GM12875 (cell line): ENCODE measurements around the gene REP15.

Experiments used
- H3K4me3 ChIP-seq: one replicate; pipeline ENCODE4 v1.5.1; 2011; ENCODE audit warnings: low read depth, low read length, control low read depth
- TF ChIP-seq, protein P1 (sequence below): IDR thresholded peaks from 2 replicates; pipeline ENCODE4 v1.5.1; 2011; ENCODE audit warnings: low read depth, mild to moderate bottlenecking, control low read depth, inconsistent platforms, low read length, moderate library complexity, borderline replicate concordance; ENCODE audit not compliant: insufficient read depth

Gene REP15

DNA sequence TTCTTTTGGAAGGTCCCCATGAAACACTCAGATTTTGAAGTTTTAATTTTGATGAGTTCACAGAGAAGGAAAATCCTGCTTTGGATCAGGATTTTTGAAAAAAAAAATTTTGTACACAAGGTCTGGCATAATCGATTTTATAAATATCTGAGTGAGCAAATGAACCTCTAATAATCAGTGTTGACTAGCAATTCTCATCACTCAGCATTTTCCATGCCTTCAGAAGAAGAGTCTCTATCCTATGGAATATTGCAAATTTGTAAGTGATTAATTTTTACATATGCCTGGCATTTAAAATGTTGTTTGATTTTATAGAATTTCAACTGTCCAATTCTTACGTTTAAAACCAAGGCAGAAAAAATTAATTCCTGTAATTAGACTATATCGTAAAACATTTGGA is 30.5 kb upstream of the REP15 start:
- TF ChIP-seq, protein P1, sequence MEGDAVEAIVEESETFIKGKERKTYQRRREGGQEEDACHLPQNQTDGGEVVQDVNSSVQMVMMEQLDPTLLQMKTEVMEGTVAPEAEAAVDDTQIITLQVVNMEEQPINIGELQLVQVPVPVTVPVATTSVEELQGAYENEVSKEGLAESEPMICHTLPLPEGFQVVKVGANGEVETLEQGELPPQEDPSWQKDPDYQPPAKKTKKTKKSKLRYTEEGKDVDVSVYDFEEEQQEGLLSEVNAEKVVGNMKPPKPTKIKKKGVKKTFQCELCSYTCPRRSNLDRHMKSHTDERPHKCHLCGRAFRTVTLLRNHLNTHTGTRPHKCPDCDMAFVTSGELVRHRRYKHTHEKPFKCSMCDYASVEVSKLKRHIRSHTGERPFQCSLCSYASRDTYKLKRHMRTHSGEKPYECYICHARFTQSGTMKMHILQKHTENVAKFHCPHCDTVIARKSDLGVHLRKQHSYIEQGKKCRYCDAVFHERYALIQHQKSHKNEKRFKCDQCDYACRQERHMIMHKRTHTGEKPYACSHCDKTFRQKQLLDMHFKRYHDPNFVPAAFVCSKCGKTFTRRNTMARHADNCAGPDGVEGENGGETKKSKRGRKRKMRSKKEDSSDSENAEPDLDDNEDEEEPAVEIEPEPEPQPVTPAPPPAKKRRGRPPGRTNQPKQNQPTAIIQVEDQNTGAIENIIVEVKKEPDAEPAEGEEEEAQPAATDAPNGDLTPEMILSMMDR: no peak
- H3K4me3 ChIP-seq: no peak overlapping the region

DNA sequence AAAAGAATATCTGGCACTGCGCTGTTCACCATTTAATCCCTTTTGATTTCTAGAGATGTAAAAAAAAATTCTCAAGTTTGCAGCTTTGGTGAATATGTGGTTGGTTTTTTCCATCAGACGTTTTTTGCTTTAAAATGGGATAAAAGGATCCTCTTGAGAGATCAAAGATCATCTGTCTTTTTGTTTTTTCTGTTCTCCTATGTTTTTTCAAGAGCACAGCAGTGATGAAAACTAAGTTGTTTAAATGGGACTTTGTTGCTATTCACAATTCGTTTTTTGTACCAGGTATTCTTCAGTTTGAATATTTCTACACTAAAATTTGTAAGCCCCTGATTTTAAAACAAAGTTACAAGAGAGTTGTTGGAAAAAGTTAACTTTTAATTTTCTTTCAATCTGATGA is 29.7 kb upstream of the REP15 start:
- TF ChIP-seq, protein P1: no peak

DNA sequence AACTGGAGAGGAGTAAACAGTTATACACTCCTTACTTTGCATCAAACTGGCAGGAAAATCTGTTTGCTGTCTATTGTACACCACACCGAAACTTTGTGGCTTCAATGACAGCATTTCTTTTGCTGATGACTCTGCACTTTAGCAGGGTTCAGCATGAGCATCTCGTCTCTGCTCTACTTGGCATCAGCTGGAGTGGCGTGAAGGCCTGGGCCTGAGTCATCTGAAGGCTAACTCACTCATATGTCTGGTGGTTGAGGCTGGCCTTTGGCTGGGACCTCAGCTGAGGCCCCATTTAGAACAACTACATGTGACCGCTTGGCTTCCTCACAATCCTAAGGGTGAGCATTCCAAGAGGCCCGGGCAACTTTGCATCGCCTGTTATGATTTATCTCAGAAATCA is 28.7 kb upstream of the REP15 start:
- H3K4me3 ChIP-seq: no peak overlapping the region
- TF ChIP-seq, protein P1: no peak

More for the DNA sequence above, 29.7 kb upstream of the REP15 start:
- no peak overlapping the region for H3K4me3 ChIP-seq

DNA sequence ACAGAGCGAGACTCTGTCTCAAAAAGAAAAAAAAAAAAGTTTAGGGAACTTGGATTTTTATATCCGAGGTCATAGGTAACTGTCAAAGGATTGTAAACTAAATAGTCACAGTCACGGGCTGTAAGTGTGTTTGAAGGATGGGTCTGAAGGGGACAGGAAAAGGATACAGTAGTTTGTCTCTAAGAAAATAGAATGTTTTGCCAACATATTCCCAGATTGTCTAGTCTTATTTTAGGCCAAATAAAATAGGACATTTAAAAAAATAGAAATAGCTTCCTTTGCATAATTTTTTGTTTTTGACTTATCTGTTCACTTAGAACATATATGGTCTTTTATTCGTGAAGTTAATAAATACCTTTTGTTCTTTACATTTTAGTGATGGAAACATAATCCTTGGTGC is 24.2 kb upstream of the REP15 start:
- TF ChIP-seq, protein P1: no peak
- no peak overlapping the region for H3K4me3 ChIP-seq

DNA sequence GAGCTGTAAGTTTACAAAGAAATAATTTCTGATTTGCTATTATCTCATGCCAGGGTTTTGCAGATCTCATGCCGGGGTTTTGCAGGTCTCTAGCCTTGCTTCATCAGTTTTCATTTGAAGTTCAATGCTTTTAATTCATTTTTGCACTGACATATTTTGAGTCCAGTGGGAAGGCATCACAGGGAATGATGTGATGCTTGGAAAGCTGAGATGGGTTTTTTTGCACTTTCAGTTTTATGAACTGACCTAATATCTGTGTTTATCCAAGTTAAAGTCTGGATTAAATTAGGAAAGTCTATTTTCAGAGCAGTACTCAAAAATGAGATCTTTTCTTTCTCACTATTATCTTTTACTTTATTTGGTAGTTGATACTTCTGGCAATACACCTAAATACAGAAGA is 23.6 kb upstream of the REP15 start:
- no peak overlapping the region for H3K4me3 ChIP-seq
- TF ChIP-seq, protein P1: no peak

DNA sequence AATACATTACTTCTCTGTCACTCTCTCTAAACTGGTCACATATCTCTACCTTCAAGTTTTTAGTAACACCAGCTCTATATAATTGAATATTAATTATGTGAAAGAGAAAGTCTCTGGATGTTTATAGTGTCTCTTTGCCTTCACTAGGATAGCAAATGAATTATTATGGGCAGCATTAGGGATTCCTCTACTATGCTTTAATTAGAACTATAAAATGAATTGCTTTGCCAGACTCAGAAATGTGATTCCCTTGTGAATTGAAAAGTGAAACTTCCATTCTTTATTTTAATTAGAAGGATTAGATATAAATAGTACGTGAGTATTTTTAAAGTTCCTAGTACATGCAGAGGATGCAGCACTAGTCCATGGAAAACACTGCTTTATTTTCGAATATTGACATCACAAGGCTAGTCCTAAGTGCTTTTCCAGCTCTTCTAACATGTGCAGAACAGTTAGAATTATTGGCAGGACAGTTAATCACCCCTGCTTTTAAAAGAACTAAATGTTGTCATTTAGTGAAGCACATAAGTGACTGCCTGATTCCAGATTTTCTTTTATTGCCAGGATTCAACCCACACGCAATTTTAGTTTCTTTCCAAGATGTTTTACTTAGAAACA is 23.0 kb upstream of the REP15 start:
- TF ChIP-seq, protein P1: no peak
- no peak overlapping the region for H3K4me3 ChIP-seq

DNA sequence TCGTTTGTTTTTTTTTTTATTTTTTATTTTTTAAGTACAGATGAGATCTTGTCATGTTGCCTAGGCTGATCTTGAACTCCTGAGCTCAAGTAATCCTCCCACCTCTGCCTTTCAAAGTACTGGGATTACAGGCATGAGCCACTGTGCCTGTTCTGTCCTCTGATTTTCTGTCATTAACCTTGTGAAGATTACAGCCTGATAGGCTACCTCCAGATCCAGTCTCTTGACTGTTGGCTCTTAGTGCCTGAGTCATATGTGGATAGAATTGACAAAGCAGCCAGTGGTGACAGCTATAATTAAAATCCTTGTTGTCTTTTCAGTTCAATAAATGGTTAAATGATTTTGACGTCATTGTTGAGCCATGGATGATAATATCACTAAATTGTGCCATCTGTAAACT is 21.3 kb upstream of the REP15 start:
- H3K4me3 ChIP-seq: no peak overlapping the region
- TF ChIP-seq, protein P1: no peak
